Mesenchymal stem cell (in vitro differentiated cells and primary cell): ENCODE data around the gene PCBP4.

Source experiments
- DNase-seq: peaks from one replicate; pipeline ENCODE4 v3.0.0-alpha.2; 2013
- H2AFZ ChIP-seq: one replicate; pipeline ENCODE4 v1.6.1; 2013; ENCODE audit warnings: low read depth, mild to moderate bottlenecking, control low read depth, inconsistent platforms, low read length, moderate library complexity
- H2AK5ac ChIP-seq: 2 replicates; pipeline ENCODE4 v1.6.1; 2013; ENCODE audit warnings: low read length, moderate library complexity, mild to moderate bottlenecking, inconsistent platforms; ENCODE audit not compliant: severe bottlenecking
- H2BK120ac ChIP-seq: one replicate; pipeline ENCODE4 v1.6.1; 2013; ENCODE audit warnings: low read depth, mild to moderate bottlenecking, inconsistent platforms, low read length, moderate library complexity
- H2BK12ac ChIP-seq, 2 experiments: one replicate each; pipeline ENCODE4 v1.6.1; 2013; ENCODE audit warnings: inconsistent platforms in 2 of 2, low read length in 2 of 2, mild to moderate bottlenecking in 2 of 2, moderate library complexity in 2 of 2, control low read depth in 1 of 2
- H2BK15ac ChIP-seq: one replicate; pipeline ENCODE4 v1.6.1; 2013; ENCODE audit warnings: mild to moderate bottlenecking, low read depth, inconsistent platforms; ENCODE audit not compliant: poor library complexity, severe bottlenecking
- H2BK5ac ChIP-seq: 2 replicates; pipeline ENCODE4 v1.6.1; 2013; ENCODE audit warnings: low read depth, mild to moderate bottlenecking, low read length, control low read depth, inconsistent platforms; ENCODE audit not compliant: poor library complexity, severe bottlenecking
- H3K14ac ChIP-seq, 2 experiments: one replicate each; pipeline ENCODE4 v1.6.1; 2013; ENCODE audit warnings: inconsistent platforms in 2 of 2, low read length in 2 of 2, control low read depth in 1 of 2, mild to moderate bottlenecking in 1 of 2, moderate library complexity in 1 of 2
- H3K18ac ChIP-seq, 2 experiments: one replicate each; pipeline ENCODE4 v1.6.1; 2013; ENCODE audit warnings: inconsistent platforms in 2 of 2, low read length in 2 of 2, control low read depth in 1 of 2, low read depth in 1 of 2, mild to moderate bottlenecking in 1 of 2
- H3K23ac ChIP-seq, 2 experiments: one replicate each; pipeline ENCODE4 v1.6.1; 2013; ENCODE audit warnings: inconsistent platforms in 2 of 2, low read length in 2 of 2, mild to moderate bottlenecking in 2 of 2, moderate library complexity in 2 of 2, control low read depth in 1 of 2
- H3K27ac ChIP-seq: 2 replicates; pipeline ENCODE4 v1.5.1; 2013; ENCODE audit warnings: mild to moderate bottlenecking, moderate library complexity, low read length, control low read depth, inconsistent platforms; ENCODE audit not compliant: poor library complexity, severe bottlenecking
- H3K27me3 ChIP-seq, 2 experiments: 2 replicates each; pipeline versions ENCODE4 v1.6.1 to v1.7.0; 2013; ENCODE audit warnings: low read length in 2 of 2, mild to moderate bottlenecking in 2 of 2, moderate library complexity in 2 of 2, control low read depth in 1 of 2, inconsistent platforms in 1 of 2; ENCODE audit not compliant: control insufficient read depth in 1 of 2, insufficient read depth in 1 of 2
- H3K36me3 ChIP-seq, 2 experiments: 2 replicates each; pipeline versions ENCODE4 v1.6.1 to v1.7.0; 2013; ENCODE audit warnings: low read length in 2 of 2, control low read depth in 1 of 2, inconsistent platforms in 1 of 2, low read depth in 1 of 2, mild to moderate bottlenecking in 1 of 2; ENCODE audit not compliant: insufficient read depth in 2 of 2, control insufficient read depth in 1 of 2
- H3K4ac ChIP-seq, 2 experiments: one replicate each; pipeline ENCODE4 v1.6.1; 2013; ENCODE audit warnings: inconsistent platforms in 2 of 2, low read length in 2 of 2, mild to moderate bottlenecking in 2 of 2, moderate library complexity in 2 of 2, control low read depth in 1 of 2, low read depth in 1 of 2
- H3K4me1 ChIP-seq: 2 replicates; pipeline ENCODE4 v1.6.1; 2013; ENCODE audit warnings: low read depth, low read length, control low read depth; ENCODE audit not compliant: control insufficient read depth, insufficient read depth
- H3K4me2 ChIP-seq: 2 replicates; pipeline ENCODE4 v1.6.1; 2013; ENCODE audit warnings: low read length, mild to moderate bottlenecking, inconsistent platforms; ENCODE audit not compliant: poor library complexity, severe bottlenecking
- H3K4me3 ChIP-seq, 2 experiments: 2 replicates each; pipeline versions ENCODE4 v1.5.1 to v1.7.0; 2013; ENCODE audit warnings: low read length in 2 of 2, mild to moderate bottlenecking in 2 of 2, control low read depth in 1 of 2, low read depth in 1 of 2; ENCODE audit not compliant: insufficient read depth in 1 of 2
- H3K79me1 ChIP-seq: replicated peaks from 2 replicates; pipeline ENCODE4 v1.6.1; 2013; ENCODE audit warnings: mild to moderate bottlenecking, control low read depth, low read length, inconsistent platforms; ENCODE audit not compliant: poor library complexity, severe bottlenecking
- H3K9ac ChIP-seq: 2 replicates; pipeline ENCODE4 v1.7.0; 2013; ENCODE audit warnings: mild to moderate bottlenecking, low read length, moderate library complexity
- H3K9me3 ChIP-seq: 2 replicates; pipeline ENCODE4 v1.7.0; 2013; ENCODE audit warnings: mild to moderate bottlenecking, low read length; ENCODE audit not compliant: control insufficient read depth
- H4K8ac ChIP-seq: one replicate; pipeline ENCODE4 v1.6.1; 2013; ENCODE audit warnings: inconsistent platforms, mild to moderate bottlenecking, low read length, moderate library complexity
- H4K91ac ChIP-seq: one replicate; pipeline ENCODE4 v1.6.1; 2013; ENCODE audit warnings: mild to moderate bottlenecking, low read length, inconsistent platforms
- WGBS: methylation state at CpG from one replicate; pipeline ENCODE4 v1.1.7; 2013; ENCODE audit warnings: mixed read lengths; 5-methylcytosine and 5-hydroxymethylcytosine counted together

Gene PCBP4

DNA sequence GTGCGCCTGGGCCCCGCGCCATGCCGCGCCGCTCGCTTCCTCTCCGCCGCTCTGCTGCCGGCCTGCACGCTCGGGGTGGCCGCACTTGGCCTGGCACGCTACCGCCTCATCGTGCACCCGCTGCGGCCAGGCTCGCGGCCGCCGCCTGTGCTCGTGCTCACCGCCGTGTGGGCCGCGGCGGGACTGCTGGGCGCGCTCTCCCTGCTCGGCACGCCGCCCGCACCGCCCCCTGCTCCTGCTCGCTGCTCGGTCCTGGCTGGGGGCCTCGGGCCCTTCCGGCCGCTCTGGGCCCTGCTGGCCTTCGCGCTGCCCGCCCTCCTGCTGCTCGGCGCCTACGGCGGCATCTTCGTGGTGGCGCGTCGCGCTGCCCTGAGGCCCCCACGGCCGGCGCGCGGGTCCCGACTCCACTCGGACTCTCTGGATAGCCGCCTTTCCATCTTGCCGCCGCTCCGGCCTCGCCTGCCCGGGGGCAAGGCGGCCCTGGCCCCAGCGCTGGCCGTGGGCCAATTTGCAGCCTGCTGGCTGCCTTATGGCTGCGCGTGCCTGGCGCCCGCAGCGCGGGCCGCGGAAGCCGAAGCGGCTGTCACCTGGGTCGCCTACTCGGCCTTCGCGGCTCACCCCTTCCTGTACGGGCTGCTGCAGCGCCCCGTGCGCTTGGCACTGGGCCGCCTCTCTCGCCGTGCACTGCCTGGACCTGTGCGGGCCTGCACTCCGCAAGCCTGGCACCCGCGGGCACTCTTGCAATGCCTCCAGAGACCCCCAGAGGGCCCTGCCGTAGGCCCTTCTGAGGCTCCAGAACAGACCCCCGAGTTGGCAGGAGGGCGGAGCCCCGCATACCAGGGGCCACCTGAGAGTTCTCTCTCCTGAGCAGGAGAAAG, 11.1 kb downstream of the PCBP4 start:
- Histone ChIP-seq H3K27me3 (peaks cover 4 to 13% of the 10 kb centered on the region in 2 experiments), H4K8ac (peak overlapping the region; percentile 85), H3K18ac (peak overlapping the region; percentile 59 to 71), H3K23ac (peak overlapping the region in 1 of 2 experiments; percentile 86), H3K4me1 (peaks cover 18% of the 10 kb centered on the region), H3K4me3 (peak overlapping the region in 1 of 2 experiments; percentile 44), H3K9ac (no peak overlapping the region), H4K91ac (no peak overlapping the region), H3K4me2 (peak overlapping the region; percentile 87), H2BK120ac (no peak overlapping the region), H3K9me3 (no peaks in the 10 kb centered on the region), H3K27ac (no peak overlapping the region), H3K36me3 (peaks cover 44 to 48% of the 10 kb centered on the region in 2 experiments), H2BK15ac (no peak overlapping the region), H3K4ac (peak overlapping the region in 1 of 2 experiments; percentile 38), H3K14ac (no peak overlapping the region), H3K79me1 (no peaks in the 10 kb centered on the region), H2BK5ac (no peak overlapping the region), H2AFZ (peak overlapping the region; percentile 8), H2AK5ac (no peak overlapping the region), H2BK12ac (peak overlapping the region in 1 of 2 experiments; percentile 50)
- 6% methylated on average over 70 of the region's 97 CpGs for WGBS
- peak; percentile 77 for DNase-seq

DNA sequence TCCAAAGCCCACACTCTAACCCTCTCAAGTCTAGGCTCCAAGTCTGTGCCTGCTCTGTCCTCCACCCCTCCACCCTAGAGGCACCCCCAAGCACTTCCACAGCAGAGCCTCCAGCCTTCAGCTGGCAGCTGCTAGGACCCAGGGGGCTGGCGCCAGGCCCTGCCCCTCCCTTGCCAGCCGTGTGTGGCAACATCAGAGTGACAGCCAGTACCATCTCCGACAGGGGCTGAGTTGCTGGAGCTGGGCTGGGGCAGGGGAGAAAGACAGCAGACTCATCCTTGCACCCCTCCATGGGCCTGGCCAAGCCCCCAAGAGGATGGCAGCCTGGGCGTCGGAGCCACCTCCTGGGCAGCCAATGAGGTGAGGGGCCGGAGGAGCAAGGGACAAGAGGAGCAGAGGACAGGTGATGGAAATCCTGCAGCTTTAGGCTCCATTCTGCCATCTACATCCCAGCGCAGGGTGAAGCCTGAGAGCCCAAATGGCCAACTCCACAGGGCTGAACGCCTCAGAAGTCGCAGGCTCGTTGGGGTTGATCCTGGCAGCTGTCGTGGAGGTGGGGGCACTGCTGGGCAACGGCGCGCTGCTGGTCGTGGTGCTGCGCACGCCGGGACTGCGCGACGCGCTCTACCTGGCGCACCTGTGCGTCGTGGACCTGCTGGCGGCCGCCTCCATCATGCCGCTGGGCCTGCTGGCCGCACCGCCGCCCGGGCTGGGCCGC, 11.9 kb downstream of the PCBP4 start, which contains the start of gene GPR62:
Gene GPR62, plus strand, starts transcription at position 207 of the 718 bp plus-strand sequence. Its CDS starts 272 bp downstream, at position 479.
- H4K8ac ChIP-seq: peak within 1 kb of the TSS; percentile 85
- peak within 1 kb of the TSS in 1 of 2 experiments; percentile 46 for H3K14ac ChIP-seq
- peak within 1 kb of the TSS; percentile 59 to 71 for H3K18ac ChIP-seq
- peak within 1 kb of the TSS in 1 of 2 experiments; percentile 87 for H3K23ac ChIP-seq
- H2BK120ac ChIP-seq: no peak within 1 kb of the TSS
- peaks cover 40 to 42% of the 10 kb centered on the region in 2 experiments for H3K36me3 ChIP-seq
- H2BK15ac ChIP-seq: no peak within 1 kb of the TSS
- peak within 1 kb of the TSS; percentile 24 for H2AK5ac ChIP-seq
- no peak within 1 kb of the TSS for H4K91ac ChIP-seq
- no peak within 1 kb of the TSS for H3K9ac ChIP-seq
- peaks cover 4 to 13% of the 10 kb centered on the region in 2 experiments for H3K27me3 ChIP-seq
- H3K4me3 ChIP-seq: peak within 1 kb of the TSS in 1 of 2 experiments; percentile 44
- no peak within 1 kb of the TSS for H3K27ac ChIP-seq
- WGBS: 46% methylated on average over 14 of the region's 33 CpGs
- H3K4me1 ChIP-seq: peaks cover 18% of the 10 kb centered on the region
- H3K79me1 ChIP-seq: no peaks in the 10 kb centered on the region
- no peak for DNase-seq
- H3K4me2 ChIP-seq: peak within 1 kb of the TSS; percentile 87
- no peaks in the 10 kb centered on the region for H3K9me3 ChIP-seq
- H3K4ac ChIP-seq: peak within 1 kb of the TSS in 1 of 2 experiments; percentile 38
- no peak within 1 kb of the TSS for H2BK5ac ChIP-seq
- peak within 1 kb of the TSS; percentile 6 for H2AFZ ChIP-seq
- H2BK12ac ChIP-seq: peak within 1 kb of the TSS in 1 of 2 experiments; percentile 50

DNA sequence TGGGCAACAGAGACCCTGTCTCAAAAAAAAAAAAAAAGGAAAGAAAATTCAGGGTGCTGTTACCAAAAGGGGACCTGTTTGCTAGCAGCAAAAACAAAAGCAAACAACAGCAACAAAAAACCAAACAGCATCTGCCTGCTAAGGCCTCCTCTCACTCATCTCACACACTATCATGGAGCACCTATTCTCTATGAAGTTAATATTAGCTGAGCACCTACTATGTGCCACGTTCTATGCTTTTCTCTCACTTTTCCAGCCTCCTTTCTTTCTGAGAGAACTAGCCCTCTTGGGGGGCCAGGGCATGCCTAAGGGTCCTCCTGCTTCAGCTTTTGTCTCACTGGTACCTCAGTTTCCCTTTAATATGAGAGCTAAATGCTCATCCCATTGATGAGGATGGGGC, 12.5 kb downstream of the PCBP4 start:
- 96% methylated on average over 1 of the region's 1 CpG for WGBS
- no peak for DNase-seq

DNA sequence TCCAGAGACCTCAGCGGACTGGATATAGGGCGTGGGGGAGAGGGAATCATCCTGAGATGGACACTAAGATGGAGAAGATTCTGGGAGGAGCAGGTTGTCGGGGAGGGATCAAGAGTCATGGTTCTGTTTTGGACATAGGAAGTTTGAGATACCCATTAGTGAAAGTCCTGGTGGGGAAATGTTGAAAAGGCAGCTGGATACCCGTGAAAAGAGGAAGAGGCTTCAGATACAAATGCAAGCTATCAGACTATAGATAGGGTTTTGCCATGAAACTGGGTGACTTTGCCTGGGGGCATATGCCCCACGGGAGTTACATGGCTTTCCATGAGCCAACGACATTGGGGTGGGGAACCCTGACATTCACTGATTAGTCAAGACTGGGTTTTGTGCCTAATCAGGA, 13.1 kb downstream of the PCBP4 start:
- no peaks in the 10 kb centered on the region for H3K79me1 ChIP-seq
- no peak overlapping the region for H3K27ac ChIP-seq
- 88% methylated on average over 6 of the region's 6 CpGs for WGBS
- no peak overlapping the region for H3K23ac ChIP-seq
- H3K9me3 ChIP-seq: no peaks in the 10 kb centered on the region
- no peak overlapping the region for H3K4me3 ChIP-seq
- no peak overlapping the region for H3K14ac ChIP-seq
- H3K18ac ChIP-seq: no peak overlapping the region
- H3K9ac ChIP-seq: no peak overlapping the region
- H3K4me2 ChIP-seq: no peak overlapping the region
- H2AFZ ChIP-seq: no peak overlapping the region
- no peak overlapping the region for H2AK5ac ChIP-seq
- no peak for DNase-seq
- no peak overlapping the region for H2BK5ac ChIP-seq
- H3K4me1 ChIP-seq: peaks cover 18% of the 10 kb centered on the region
- peaks cover 4 to 13% of the 10 kb centered on the region in 2 experiments for H3K27me3 ChIP-seq
- no peak overlapping the region for H2BK120ac ChIP-seq
- H3K4ac ChIP-seq: no peak overlapping the region
- H2BK12ac ChIP-seq: no peak overlapping the region
- H4K8ac ChIP-seq: no peak overlapping the region
- H4K91ac ChIP-seq: no peak overlapping the region
- peaks cover 30 to 42% of the 10 kb centered on the region in 2 experiments for H3K36me3 ChIP-seq
- no peak overlapping the region for H2BK15ac ChIP-seq

More for the DNA sequence above, 12.5 kb downstream of the PCBP4 start:
- Histone ChIP-seq H3K18ac (no peak overlapping the region), H2AFZ (no peak overlapping the region), H2BK120ac (no peak overlapping the region), H3K4ac (no peak overlapping the region), H2BK15ac (no peak overlapping the region), H3K4me3 (no peak overlapping the region), H4K8ac (no peak overlapping the region), H3K36me3 (peaks cover 34 to 42% of the 10 kb centered on the region in 2 experiments), H3K23ac (no peak overlapping the region), H3K4me2 (no peak overlapping the region), H3K4me1 (peaks cover 18% of the 10 kb centered on the region), H3K27me3 (peaks cover 4 to 13% of the 10 kb centered on the region in 2 experiments), H2BK5ac (no peak overlapping the region), H3K14ac (no peak overlapping the region), H3K9me3 (no peaks in the 10 kb centered on the region), H3K27ac (no peak overlapping the region), H2BK12ac (no peak overlapping the region), H4K91ac (no peak overlapping the region), H3K9ac (no peak overlapping the region), H3K79me1 (no peaks in the 10 kb centered on the region), H2AK5ac (no peak overlapping the region)
